ENCODE measurements around the gene MYOC.
"Not testable (repeated sequence)": the region's sequence is repeated elsewhere in the genome, so short reads cannot be mapped to it uniquely, and the experiment has no call there.

The MYOC gene

DNA sequence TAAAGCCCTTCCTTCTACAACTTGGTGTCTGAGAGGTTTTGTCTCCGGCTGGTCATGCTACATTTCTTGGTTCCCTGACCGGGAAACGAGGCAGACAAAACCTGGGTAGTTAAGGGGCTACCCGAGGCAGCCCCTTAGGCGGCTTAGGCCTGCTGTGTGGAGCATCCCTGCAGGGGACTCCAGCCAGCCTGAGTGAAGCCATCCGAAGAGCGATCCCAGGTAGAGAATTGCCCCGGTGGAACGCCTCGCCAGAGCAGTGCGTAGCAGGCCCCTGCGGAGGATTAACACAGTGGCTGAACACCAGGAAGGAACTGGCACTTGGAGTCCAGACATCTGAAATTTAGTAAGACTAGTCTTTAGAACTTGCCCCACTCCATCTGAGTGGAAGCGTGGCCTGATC lies 51.6 kb downstream of the MYOC start:
- no peak for DNase-seq

DNA sequence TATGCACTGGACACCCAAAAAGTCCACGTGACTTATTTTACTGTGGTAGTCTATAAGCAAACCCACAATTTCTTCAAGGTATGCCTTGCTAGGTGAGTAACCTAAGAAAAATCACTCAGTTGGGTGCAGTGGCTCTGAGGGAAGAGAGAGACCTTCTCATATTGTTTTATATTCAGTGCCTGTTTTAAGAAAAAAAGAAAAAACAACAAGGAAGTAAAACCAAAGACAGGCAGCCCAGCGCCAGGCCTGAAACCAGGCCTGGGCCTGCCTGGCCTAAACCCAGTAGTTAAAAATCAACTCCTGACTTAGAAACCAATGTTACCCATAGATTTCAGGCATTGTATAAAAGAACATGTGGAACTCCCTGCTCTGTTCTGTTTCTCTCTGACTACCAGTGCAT lies 52.2 kb downstream of the MYOC start:
- not testable (repeated sequence) for DNase-seq

DNA sequence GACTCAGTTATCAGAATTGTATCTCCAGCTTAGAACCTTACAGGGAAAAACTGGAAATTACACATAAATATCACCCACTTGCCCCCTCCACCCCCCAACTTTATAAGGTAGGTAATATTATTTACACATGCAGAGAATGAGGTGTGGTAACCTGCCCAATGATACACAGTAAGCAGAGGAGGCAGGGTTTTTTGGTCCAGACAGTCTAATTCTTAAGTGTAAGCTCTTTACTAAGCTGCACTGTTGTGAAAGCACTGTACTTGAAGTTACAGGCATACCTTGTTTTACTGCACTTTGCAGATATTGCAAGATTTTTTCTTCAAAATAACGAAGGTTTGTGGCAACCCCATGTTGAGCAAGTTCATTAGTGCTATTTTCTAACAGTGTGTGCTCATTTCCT lies 55.3 kb downstream of the MYOC start:
- no peak for DNase-seq

DNA sequence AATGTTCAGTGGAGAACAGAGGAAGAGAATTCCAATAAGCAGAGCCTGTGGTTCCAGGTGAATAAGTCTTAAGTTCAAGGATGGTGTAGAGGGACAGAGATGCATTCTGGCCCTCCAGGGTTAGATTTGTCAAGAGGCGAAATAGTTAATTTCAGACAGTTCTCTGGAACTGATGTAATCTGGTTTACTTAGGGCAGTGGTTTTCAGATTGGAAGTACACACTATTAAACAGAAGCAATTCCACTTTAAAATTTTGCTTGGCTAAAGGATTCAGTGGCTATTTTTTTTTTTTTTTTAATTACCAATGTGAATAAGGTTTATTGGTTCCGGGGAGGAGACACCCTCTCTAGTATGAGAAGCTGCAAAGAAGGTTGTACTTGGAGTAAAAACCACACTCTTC lies 55.8 kb downstream of the MYOC start:
- DNase-seq = no peak

DNA sequence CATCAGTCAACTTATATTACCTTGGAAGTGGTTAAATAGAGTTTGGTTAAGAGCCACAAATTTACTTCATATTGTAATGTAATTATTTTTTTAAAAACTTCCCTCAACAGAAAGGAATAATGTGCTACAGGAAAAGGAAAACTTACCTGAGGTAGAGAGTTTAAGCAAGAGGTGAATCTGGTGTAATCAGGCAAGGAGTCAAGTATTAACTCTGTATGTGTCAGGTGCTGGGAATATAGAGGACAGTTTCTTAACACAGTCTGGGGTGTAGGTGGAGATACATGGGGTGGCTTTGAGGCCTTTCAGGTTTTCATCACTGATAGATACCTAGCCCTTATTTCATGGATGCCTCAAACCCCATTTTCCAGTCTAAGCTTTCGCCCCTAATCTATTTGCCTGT lies 56.4 kb downstream of the MYOC start:
- DNase-seq = no peak

DNA sequence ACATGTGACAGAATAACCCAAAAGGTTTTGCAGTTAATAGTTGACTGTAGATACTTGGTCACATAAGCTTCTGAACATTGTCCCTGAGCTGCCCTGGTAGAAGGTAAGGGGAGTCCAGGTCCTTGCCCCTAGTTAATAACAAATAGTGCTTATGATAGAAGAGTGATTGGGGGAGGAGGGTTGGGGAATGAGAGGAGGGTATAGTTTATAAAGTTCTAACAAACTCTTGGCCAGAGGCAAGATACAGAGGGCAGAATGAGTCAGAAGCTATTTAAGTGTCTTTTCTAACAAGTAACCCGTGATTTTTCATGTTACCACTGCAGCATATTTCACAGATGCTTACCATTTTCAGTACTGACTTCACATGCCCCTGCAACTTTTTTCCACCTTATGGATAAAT lies 57.2 kb downstream of the MYOC start:
- DNase-seq = no peak

DNA sequence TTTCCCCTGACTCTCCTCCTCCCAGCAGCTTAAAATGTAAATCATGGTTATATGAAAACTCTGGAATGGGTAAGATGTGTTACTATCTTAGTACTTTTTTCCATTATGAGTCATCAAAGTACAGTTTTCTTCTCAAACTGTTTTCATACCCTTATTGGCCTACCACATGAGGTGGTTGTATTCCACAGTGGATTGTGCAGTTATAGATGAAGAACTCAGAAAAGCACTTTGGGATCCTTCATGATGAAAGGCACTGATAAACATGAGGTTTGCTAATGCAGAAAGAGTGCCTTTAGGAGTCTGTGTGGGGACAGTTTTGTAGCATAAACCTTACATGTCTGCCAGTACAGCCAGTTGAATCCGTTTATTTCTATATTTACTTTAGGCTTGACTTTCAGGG lies 62.5 kb downstream of the MYOC start:
- no peak for DNase-seq

DNA sequence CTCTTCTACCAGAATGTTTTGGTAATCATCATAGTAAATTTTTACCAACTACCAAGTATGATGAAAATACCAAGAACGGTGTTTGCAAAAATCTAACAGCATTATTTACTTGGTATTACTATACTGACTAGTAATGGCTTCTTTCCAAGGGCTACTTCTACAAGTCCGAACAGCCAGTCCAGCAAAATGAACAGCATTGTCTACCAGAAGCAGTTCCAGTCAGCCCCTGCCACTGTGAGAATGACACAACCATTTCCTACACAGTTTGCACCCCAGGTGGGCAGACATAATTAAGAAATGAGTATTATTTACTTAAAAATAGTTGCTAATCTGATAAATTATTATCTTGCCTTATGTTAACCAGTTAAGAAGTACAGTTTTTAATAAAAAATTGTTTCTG lies 64.3 kb downstream of the MYOC start:
- no peak for DNase-seq

DNA sequence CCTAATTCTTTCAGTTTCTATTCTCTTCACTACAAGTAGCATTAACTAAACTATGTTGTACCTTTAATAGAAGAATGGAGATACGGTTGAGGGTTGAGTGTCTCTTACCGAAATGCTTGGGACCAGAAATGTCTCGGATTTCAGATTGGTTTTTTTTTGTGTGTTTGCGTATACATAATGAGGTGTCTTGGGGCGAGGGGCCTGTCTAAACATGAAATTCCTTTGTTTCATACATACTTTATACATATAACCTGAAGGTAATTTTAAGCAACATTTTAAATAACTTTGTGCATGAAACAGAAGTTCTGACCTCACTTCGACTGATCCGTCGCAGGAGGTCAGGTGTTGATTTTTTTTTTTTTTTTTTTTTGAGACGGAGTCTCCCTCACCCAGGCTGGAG lies 66.8 kb downstream of the MYOC start:
- DNase-seq = no peak
